Glutamatergic neuron (in vitro differentiated cells): ENCODE data around the gene SLC22A2. TPM values are rescaled to one million over a fixed set of nuclear protein-coding genes. Genes with fewer than 3 reads are reported as not detected.

Experiments used
- DNase-seq: peaks from one replicate; pipeline ENCODE4 v3.0.0; 2022
- H3K27ac Mint-ChIP-seq: one replicate; pipeline ENCODE4 v1.8.0; 2020; ENCODE audit warnings: mild to moderate bottlenecking, mixed read lengths, inconsistent platforms; ENCODE audit not compliant: unreplicated experiment
- H3K27me3 Mint-ChIP-seq: one replicate; pipeline ENCODE4 v1.8.0; 2020; ENCODE audit warnings: mild to moderate bottlenecking, moderate library complexity, mixed read lengths, inconsistent platforms; ENCODE audit not compliant: unreplicated experiment
- H3K36me3 Mint-ChIP-seq: one replicate; pipeline ENCODE4 v1.8.0; 2020; ENCODE audit warnings: mild to moderate bottlenecking, mixed read lengths, inconsistent platforms; ENCODE audit not compliant: unreplicated experiment
- H3K4me1 Mint-ChIP-seq: one replicate; pipeline ENCODE4 v1.8.0; 2020; ENCODE audit warnings: mild to moderate bottlenecking, low read depth, mixed read lengths, inconsistent platforms; ENCODE audit not compliant: unreplicated experiment
- H3K4me3 Mint-ChIP-seq: one replicate; pipeline ENCODE4 v1.8.0; 2020; ENCODE audit warnings: mild to moderate bottlenecking, mixed read lengths, inconsistent platforms; ENCODE audit not compliant: unreplicated experiment
- H3K9me3 Mint-ChIP-seq: one replicate; pipeline ENCODE4 v1.8.0; 2020; ENCODE audit warnings: mild to moderate bottlenecking, moderate library complexity, mixed read lengths, inconsistent platforms; ENCODE audit not compliant: unreplicated experiment
- total RNA-seq: library from RNA; stranded (reverse); fragmentation: NEBNext Ultra II Directional; extraction: Animal tissue kit (Norgen Biotek cat#: 25700); gene quantifications from one replicate; pipeline ENCODE4 v1.2.1, GENCODE V29; 2021; ENCODE audit not compliant: unreplicated experiment
- TF ChIP-seq, protein P1 (sequence below): fragments of 200-600 bp; sonication (generic); IDR thresholded peaks from one replicate; pipeline ENCODE4 v1.5.0; 2021; ENCODE audit not compliant: partially characterized antibody, unreplicated experiment

Gene SLC22A2
- total RNA-seq, 1 donor from 2014 or later = not detected

DNA sequence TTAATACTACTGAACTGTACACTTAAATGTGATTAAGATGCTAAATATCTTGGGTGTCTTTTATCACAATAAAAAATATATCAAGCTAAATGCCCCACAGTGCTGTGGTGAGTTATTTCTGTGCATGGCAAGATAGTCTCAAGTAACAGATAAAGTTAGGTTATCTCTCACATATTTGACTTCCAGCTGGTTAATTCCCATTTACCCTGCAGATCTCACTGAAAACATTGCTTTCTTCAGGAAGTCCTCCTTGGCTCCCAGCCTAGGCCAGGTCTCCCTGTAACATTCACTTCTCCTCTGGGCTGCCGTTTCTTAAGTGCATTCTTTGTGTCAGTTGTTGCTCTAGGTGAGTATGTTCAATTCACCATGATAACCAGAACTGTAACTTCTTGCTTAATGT, 77.9 kb downstream of the SLC22A2 start:
- H3K4me1 Mint-ChIP-seq = no peaks in the 10 kb centered on the region
- peaks cover 2% of the 10 kb centered on the region for H3K9me3 Mint-ChIP-seq
- no peak for DNase-seq
- H3K36me3 Mint-ChIP-seq = no peaks in the 10 kb centered on the region
- H3K4me3 Mint-ChIP-seq = no peak overlapping the region
- no peak overlapping the region for H3K27ac Mint-ChIP-seq
- H3K27me3 Mint-ChIP-seq = peaks cover 2% of the 10 kb centered on the region
- TF ChIP-seq, protein P1, sequence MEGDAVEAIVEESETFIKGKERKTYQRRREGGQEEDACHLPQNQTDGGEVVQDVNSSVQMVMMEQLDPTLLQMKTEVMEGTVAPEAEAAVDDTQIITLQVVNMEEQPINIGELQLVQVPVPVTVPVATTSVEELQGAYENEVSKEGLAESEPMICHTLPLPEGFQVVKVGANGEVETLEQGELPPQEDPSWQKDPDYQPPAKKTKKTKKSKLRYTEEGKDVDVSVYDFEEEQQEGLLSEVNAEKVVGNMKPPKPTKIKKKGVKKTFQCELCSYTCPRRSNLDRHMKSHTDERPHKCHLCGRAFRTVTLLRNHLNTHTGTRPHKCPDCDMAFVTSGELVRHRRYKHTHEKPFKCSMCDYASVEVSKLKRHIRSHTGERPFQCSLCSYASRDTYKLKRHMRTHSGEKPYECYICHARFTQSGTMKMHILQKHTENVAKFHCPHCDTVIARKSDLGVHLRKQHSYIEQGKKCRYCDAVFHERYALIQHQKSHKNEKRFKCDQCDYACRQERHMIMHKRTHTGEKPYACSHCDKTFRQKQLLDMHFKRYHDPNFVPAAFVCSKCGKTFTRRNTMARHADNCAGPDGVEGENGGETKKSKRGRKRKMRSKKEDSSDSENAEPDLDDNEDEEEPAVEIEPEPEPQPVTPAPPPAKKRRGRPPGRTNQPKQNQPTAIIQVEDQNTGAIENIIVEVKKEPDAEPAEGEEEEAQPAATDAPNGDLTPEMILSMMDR = no peak

DNA sequence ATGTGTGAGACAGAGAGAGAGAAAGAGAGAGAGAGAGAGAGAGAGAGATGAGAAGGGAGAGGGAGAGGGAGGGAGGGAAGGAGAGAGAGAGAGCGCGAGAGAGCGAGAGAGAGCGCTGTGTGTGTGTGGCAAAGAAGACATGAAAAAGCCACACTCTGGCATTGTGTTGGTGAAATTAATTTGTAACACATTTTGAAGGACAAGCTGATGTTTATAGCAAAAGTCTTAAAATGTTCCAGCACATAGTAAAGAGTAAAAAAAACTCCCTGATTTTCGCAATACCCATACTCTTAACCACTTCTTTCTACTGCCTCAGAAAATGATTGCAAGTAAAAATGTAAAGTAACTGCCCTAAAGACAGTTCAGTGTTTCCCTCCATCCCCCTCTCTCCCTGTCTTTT, 80.3 kb downstream of the SLC22A2 start:
- Mint-ChIP-seq H3K27me3 (peaks cover 2% of the 10 kb centered on the region), H3K27ac (no peak overlapping the region), H3K4me3 (no peak overlapping the region), H3K9me3 (no peaks in the 10 kb centered on the region), H3K36me3 (no peaks in the 10 kb centered on the region), H3K4me1 (no peaks in the 10 kb centered on the region)
- TF ChIP-seq, protein P1 = no peak
- no peak for DNase-seq

DNA sequence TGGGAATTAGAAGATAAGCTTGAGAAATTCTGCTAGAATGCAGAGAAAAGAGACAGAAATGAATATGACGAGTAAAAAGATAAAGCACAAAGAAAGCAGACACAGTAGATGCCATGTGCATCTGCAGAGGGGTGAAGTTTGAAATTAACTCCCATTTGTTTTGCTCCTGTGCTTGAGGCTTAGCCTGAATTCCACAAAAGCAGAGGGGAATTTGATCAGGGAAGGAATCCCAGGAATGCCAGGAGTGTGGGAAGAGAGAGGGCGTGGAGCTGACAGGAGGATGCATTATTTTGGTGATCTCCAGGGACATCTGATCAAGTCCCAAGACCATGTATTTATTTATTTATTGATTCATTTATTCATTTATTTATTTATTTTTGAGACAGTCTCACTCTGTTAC, 81.4 kb downstream of the SLC22A2 start:
- no peak for DNase-seq
- no peak overlapping the region for H3K27ac Mint-ChIP-seq
- peaks cover 2% of the 10 kb centered on the region for H3K27me3 Mint-ChIP-seq
- H3K4me3 Mint-ChIP-seq = no peak overlapping the region
- TF ChIP-seq, protein P1 = no peak
- H3K36me3 Mint-ChIP-seq = no peaks in the 10 kb centered on the region
- no peaks in the 10 kb centered on the region for H3K9me3 Mint-ChIP-seq
- H3K4me1 Mint-ChIP-seq = no peaks in the 10 kb centered on the region

DNA sequence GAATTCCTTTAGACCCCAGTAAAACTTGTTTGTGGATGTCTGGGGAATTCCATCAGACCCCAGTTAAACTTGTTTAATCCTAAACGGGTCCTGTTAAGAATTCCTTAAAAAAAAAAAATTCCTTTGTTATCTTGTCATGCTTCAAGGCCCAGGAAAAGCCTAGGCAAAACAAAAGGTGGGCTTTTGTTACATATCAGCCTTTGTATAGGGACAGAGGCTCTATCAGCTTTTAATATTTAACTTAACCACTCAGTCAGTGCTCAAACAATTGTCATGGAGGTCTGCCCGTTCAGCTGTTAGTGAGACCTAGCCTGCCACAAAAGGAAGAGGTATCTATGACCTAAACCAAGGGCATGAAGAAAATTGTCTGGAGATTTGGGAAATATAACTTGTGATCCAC, 83.9 kb downstream of the SLC22A2 start:
- H3K9me3 Mint-ChIP-seq = no peaks in the 10 kb centered on the region
- peaks cover 4% of the 10 kb centered on the region for H3K4me1 Mint-ChIP-seq
- no peak overlapping the region for H3K27ac Mint-ChIP-seq
- no peak for DNase-seq
- no peak overlapping the region for H3K4me3 Mint-ChIP-seq
- peaks cover 2% of the 10 kb centered on the region for H3K27me3 Mint-ChIP-seq
- TF ChIP-seq, protein P1 = no peak
- no peaks in the 10 kb centered on the region for H3K36me3 Mint-ChIP-seq

DNA sequence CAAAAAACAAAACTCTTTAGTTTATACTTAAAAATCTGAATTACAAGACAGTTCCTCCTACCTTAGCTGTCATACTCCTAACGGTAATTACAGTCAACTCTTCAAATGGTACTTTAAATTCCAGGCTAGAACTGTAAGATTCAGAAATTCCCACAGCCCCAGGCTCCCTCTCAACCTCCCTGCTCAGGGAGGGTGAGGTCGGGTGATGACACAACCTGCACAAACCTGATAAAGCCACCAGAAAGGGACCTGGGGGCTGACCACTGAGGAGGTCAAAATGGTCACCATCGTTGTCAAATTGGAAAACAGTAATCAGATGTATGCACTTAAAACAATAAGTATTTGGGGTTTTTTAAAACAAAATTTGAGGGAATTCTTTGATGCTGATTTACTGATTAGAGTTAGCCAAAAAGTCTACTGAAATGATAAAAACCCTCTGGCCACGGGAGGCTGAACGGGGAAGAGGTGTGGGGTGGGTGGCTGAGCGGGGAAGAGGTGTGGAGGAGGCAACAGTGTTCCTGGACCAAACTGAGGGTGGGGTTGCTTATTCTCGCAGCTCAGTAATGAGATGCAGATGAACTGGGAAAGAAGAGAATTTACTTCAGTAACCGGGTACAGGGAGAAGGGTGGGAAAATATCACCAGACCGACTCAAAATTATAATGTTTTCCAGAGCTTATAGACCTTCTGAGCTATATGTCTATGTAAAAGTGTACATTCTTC, 84.7 kb downstream of the SLC22A2 start:
- no peak overlapping the region for H3K4me3 Mint-ChIP-seq
- H3K36me3 Mint-ChIP-seq = no peaks in the 10 kb centered on the region
- TF ChIP-seq, protein P1 = no peak
- peaks cover 4% of the 10 kb centered on the region for H3K4me1 Mint-ChIP-seq
- no peak for DNase-seq
- peaks cover 2% of the 10 kb centered on the region for H3K27me3 Mint-ChIP-seq
- no peaks in the 10 kb centered on the region for H3K9me3 Mint-ChIP-seq
- no peak overlapping the region for H3K27ac Mint-ChIP-seq
